H9 (cell line): Measurements from ENCODE around the gene RND2. TPM values are rescaled to one million over a fixed set of nuclear protein-coding genes. Genes with fewer than 3 reads are reported as not detected.

Experiments used
- DNase-seq: peaks from one replicate; pipeline ENCODE4 v3.0.0-alpha.2; 2017
- H2AFZ ChIP-seq: one replicate; pipeline ENCODE4 v1.6.1; 2013; ENCODE audit warnings: mild to moderate bottlenecking, low read length, control low read depth, moderate library complexity
- H2AK5ac ChIP-seq: 2 replicates; pipeline ENCODE4 v1.6.1; 2013; ENCODE audit warnings: low read length, control low read depth, mixed read lengths; ENCODE audit not compliant: insufficient read length
- H2BK120ac ChIP-seq: one replicate; pipeline ENCODE4 v1.6.1; 2013; ENCODE audit warnings: low read depth, mild to moderate bottlenecking, low read length, control low read depth, inconsistent platforms; ENCODE audit not compliant: poor library complexity, severe bottlenecking
- H2BK12ac ChIP-seq: 2 replicates; pipeline ENCODE4 v1.6.1; 2013; ENCODE audit warnings: low read length, control low read depth, mixed read lengths, low read depth; ENCODE audit not compliant: insufficient read length
- H2BK15ac ChIP-seq: 2 replicates; pipeline ENCODE4 v1.6.1; 2013; ENCODE audit warnings: low read depth, low read length, control low read depth
- H2BK20ac ChIP-seq: one replicate; pipeline ENCODE4 v1.6.1; 2013; ENCODE audit warnings: low read depth, mild to moderate bottlenecking, low read length, control low read depth, inconsistent platforms; ENCODE audit not compliant: poor library complexity, severe bottlenecking
- H2BK5ac ChIP-seq: 2 replicates; pipeline ENCODE4 v1.6.1; 2013; ENCODE audit warnings: low read length, control low read depth, mixed read lengths; ENCODE audit not compliant: insufficient read length
- H3K14ac ChIP-seq: 2 replicates; pipeline ENCODE4 v1.6.1; 2013; ENCODE audit warnings: low read length, control low read depth; ENCODE audit not compliant: insufficient read depth
- H3K18ac ChIP-seq: 2 replicates; pipeline ENCODE4 v1.6.1; 2013; ENCODE audit warnings: low read depth, mild to moderate bottlenecking, mixed read lengths, low read length, control low read depth; ENCODE audit not compliant: insufficient read length
- H3K23ac ChIP-seq: 2 replicates; pipeline ENCODE4 v1.6.1; 2013; ENCODE audit warnings: low read length, control low read depth, mixed read lengths, low read depth; ENCODE audit not compliant: insufficient read length
- H3K23me2 ChIP-seq: 2 replicates; pipeline ENCODE4 v1.6.1; 2013; ENCODE audit warnings: low read depth, mild to moderate bottlenecking, mixed read lengths, low read length, control low read depth; ENCODE audit not compliant: insufficient read length, poor library complexity, severe bottlenecking
- H3K27ac ChIP-seq: 2 replicates; pipeline ENCODE4 v1.5.1; 2013; ENCODE audit warnings: low read length, control low read depth, mixed read lengths, low read depth; ENCODE audit not compliant: insufficient read length
- H3K27me3 ChIP-seq: 2 replicates; pipeline ENCODE4 v1.6.1; 2013; ENCODE audit warnings: low read length, control low read depth, inconsistent platforms; ENCODE audit not compliant: insufficient read depth
- H3K4ac ChIP-seq: 2 replicates; pipeline ENCODE4 v1.6.1; 2013; ENCODE audit warnings: low read depth, mild to moderate bottlenecking, control low read depth, inconsistent platforms, low read length, moderate library complexity
- H3K4me1 ChIP-seq: 2 replicates; pipeline ENCODE4 v1.6.1; 2013; ENCODE audit warnings: low read length, control low read depth, inconsistent platforms; ENCODE audit not compliant: insufficient read depth
- H3K4me2 ChIP-seq: 2 replicates; pipeline ENCODE4 v1.6.1; 2013; ENCODE audit warnings: low read length, control low read depth, mixed read lengths; ENCODE audit not compliant: insufficient read length, insufficient read depth
- H3K56ac ChIP-seq: 2 replicates; pipeline ENCODE4 v1.6.1; 2013; ENCODE audit warnings: low read depth, mild to moderate bottlenecking, mixed read lengths, low read length, control low read depth; ENCODE audit not compliant: insufficient read length
- H3K79me1 ChIP-seq: 2 replicates; pipeline ENCODE4 v1.6.1; 2013; ENCODE audit warnings: low read depth, mild to moderate bottlenecking, moderate library complexity, low read length, control low read depth, inconsistent platforms; ENCODE audit not compliant: insufficient read depth, poor library complexity, severe bottlenecking
- H3K79me2 ChIP-seq: 2 replicates; pipeline ENCODE4 v1.6.1; 2013; ENCODE audit warnings: low read length, control low read depth, inconsistent platforms; ENCODE audit not compliant: insufficient read depth
- H3K9ac ChIP-seq: 2 replicates; pipeline ENCODE4 v1.6.1; 2013; ENCODE audit warnings: low read length, control low read depth, mixed read lengths; ENCODE audit not compliant: insufficient read length; ENCODE audit errors: extremely low read depth
- H3K9me3 ChIP-seq: one replicate; pipeline ENCODE4 v1.6.1; 2013; ENCODE audit warnings: low read depth, low read length, inconsistent platforms; ENCODE audit not compliant: control insufficient read depth
- H3T11ph ChIP-seq: one replicate; pipeline ENCODE4 v1.6.1; 2013; ENCODE audit warnings: mild to moderate bottlenecking, low read length, control low read depth, inconsistent platforms
- H4K20me1 ChIP-seq: one replicate; pipeline ENCODE4 v1.6.1; 2013; ENCODE audit not compliant: control insufficient read depth, insufficient read length, insufficient read depth
- H4K5ac ChIP-seq: 2 replicates; pipeline ENCODE4 v1.6.1; 2013; ENCODE audit warnings: low read depth, mild to moderate bottlenecking, mixed read lengths, low read length, control low read depth; ENCODE audit not compliant: insufficient read length
- H4K8ac ChIP-seq: replicated peaks from 2 replicates; pipeline ENCODE4 v1.6.1; 2013; ENCODE audit warnings: low read length, control low read depth, mixed read lengths, low read depth; ENCODE audit not compliant: insufficient read length
- H4K91ac ChIP-seq: 2 replicates; pipeline ENCODE4 v1.6.1; 2013; ENCODE audit warnings: low read depth, mild to moderate bottlenecking, moderate library complexity, mixed read lengths, low read length, control low read depth; ENCODE audit not compliant: insufficient read length
- H3K27ac Mint-ChIP-seq, 3 experiments: 2 replicates in 2 of 3; 3 replicates in 1 of 3; pipeline ENCODE4 v1.8.0; 2020 to 2021; ENCODE audit warnings: mixed read lengths in 3 of 3, mild to moderate bottlenecking in 1 of 3, moderate library complexity in 1 of 3
- H3K27me3 Mint-ChIP-seq: 2 replicates; pipeline ENCODE4 v1.8.0; 2021; ENCODE audit warnings: low read depth, mild to moderate bottlenecking, moderate library complexity, mixed read lengths
- H3K36me3 Mint-ChIP-seq, 3 experiments: 2 replicates in 2 of 3; 3 replicates in 1 of 3; pipeline ENCODE4 v1.8.0; 2020 to 2021; ENCODE audit warnings: low read depth in 3 of 3, mixed read lengths in 3 of 3; ENCODE audit not compliant: insufficient read depth in 1 of 3
- H3K4me1 Mint-ChIP-seq, 2 experiments: 2 replicates each; pipeline ENCODE4 v1.8.0; 2020; ENCODE audit warnings: mixed read lengths in 2 of 2
- H3K4me3 Mint-ChIP-seq, 2 experiments: 2 replicates in 1 of 2; 3 replicates in 1 of 2; pipeline ENCODE4 v1.8.0; 2020 to 2021; ENCODE audit warnings: mild to moderate bottlenecking in 2 of 2, mixed read lengths in 2 of 2, moderate library complexity in 1 of 2
- H3K9me3 Mint-ChIP-seq, 2 experiments: 2 replicates in 1 of 2; 3 replicates in 1 of 2; pipeline ENCODE4 v1.8.0; 2020; ENCODE audit warnings: mild to moderate bottlenecking in 2 of 2, mixed read lengths in 2 of 2, moderate library complexity in 1 of 2
- CTCF ChIP-seq: fragments of 200-600 bp; sonication (generic); conservative IDR thresholded peaks from 3 replicates; pipeline ENCODE4 v1.8.0; 2021; ENCODE audit warnings: antibody characterized with exemption, mild to moderate bottlenecking
- WGBS: extraction: QIAGEN DNeasy Blood & Tissue Kit; methylation state at CpG from one replicate; pipeline ENCODE4 v1.1.7; 2013; ENCODE audit warnings: missing lambda C conversion rate, low lambda C conversion rate, mixed read lengths; ENCODE audit not compliant: insufficient read length; ENCODE audit errors: extremely low coverage; 5-methylcytosine and 5-hydroxymethylcytosine counted together
- total RNA-seq: library from RNA; stranded (reverse); gene quantifications from 2 replicates; pipeline ENCODE4 v1.2.1, GENCODE V29; 2021

Gene RND2
- total RNA-seq, 1 experiment from 2014 or later, result 47.8 TPM

GRCh38 chr17:43025290-43025657, 243 bp downstream of the RND2 start:
- H2BK120ac ChIP-seq, result no peak overlapping the region
- H3K14ac ChIP-seq, result peak overlapping the region; percentile 82
- H3K9me3 ChIP-seq, result no peaks in the 10 kb centered on the region
- H2AK5ac ChIP-seq, result no peak overlapping the region
- H2BK20ac ChIP-seq, result no peak overlapping the region
- DNase-seq, result peak; percentile 86
- no CpG with 5 or more reads among the region's 27 CpGs for WGBS
- H3K27ac ChIP-seq, result no peak overlapping the region
- H2BK12ac ChIP-seq, result no peak overlapping the region
- H3K4me1 ChIP-seq, result peaks cover 11% of the 10 kb centered on the region
- no peak overlapping the region for H4K8ac ChIP-seq
- no peak for TF ChIP-seq CTCF
- Mint-ChIP-seq H3K27ac (peak overlapping the region in 2 of 3 experiments; percentile 55 to 70; a peak in 3 of 7 replicates), H3K4me1 (peaks cover 37 to 50% of the 10 kb centered on the region in 2 experiments), H3K36me3 (peaks cover 10 to 26% (median 21%) of the 10 kb centered on the region in 3 experiments; a peak in 6 of 7 replicates), H3K9me3 (no peaks in the 10 kb centered on the region), H3K4me3 (peak overlapping the region; percentile 75 to 98), H3K27me3 (no peaks in the 10 kb centered on the region)
- peak overlapping the region; percentile 34 for H3K18ac ChIP-seq
- H3K9ac ChIP-seq, result peak overlapping the region; percentile 54
- H3K4ac ChIP-seq, result no peak overlapping the region
- H3K79me2 ChIP-seq, result no peaks in the 10 kb centered on the region; the same call in 1 of the 2 replicates
- H2BK5ac ChIP-seq, result no peak overlapping the region
- H2BK15ac ChIP-seq, result no peak overlapping the region
- H3K79me1 ChIP-seq, result no peaks in the 10 kb centered on the region
- H4K5ac ChIP-seq, result no peak overlapping the region
- no peaks in the 10 kb centered on the region for H4K20me1 ChIP-seq
- H4K91ac ChIP-seq, result no peak overlapping the region
- H3K23ac ChIP-seq, result no peak overlapping the region
- H3T11ph ChIP-seq, result no peak overlapping the region
- H3K27me3 ChIP-seq, result no peaks in the 10 kb centered on the region
- H2AFZ ChIP-seq, result no peak overlapping the region
- peaks cover 16% of the 10 kb centered on the region for H3K23me2 ChIP-seq
- peak overlapping the region; percentile 79 for H3K4me2 ChIP-seq
- H3K56ac ChIP-seq, result no peak overlapping the region
